Neutrophil (primary cell): Measurements from ENCODE around the gene PLGRKT.
"Not testable (repeated sequence)": the region's sequence is repeated elsewhere in the genome, so short reads cannot be mapped to it uniquely, and the experiment has no call there.

Experiments
- H3K27ac ChIP-seq: fragments of 200-600 bp; sonication (generic); 2 replicates; pipeline ENCODE4 v1.5.1; 2016; ENCODE audit warnings: mild to moderate bottlenecking, moderate library complexity
- H3K27me3 ChIP-seq: fragments of 200-600 bp; sonication (generic); 2 replicates; pipeline ENCODE4 v1.6.0; 2016; ENCODE audit warnings: mild to moderate bottlenecking
- H3K36me3 ChIP-seq: fragments of 200-600 bp; sonication (generic); 2 replicates; pipeline ENCODE4 v1.5.1; 2017
- H3K4me1 ChIP-seq, 2 experiments: fragments of 200-600 bp in 1 of 2; sonication (generic) in 1 of 2; 1 replicate in 1 of 2; 2 replicates in 1 of 2; pipeline versions ENCODE4 v1.5.1 to v1.6.1; 2013 to 2016; ENCODE audit warnings: low read depth in 1 of 2, low read length in 1 of 2, mild to moderate bottlenecking in 1 of 2, moderate library complexity in 1 of 2; ENCODE audit not compliant: control insufficient read depth in 1 of 2, insufficient read depth in 1 of 2
- H3K4me3 ChIP-seq, 2 experiments: fragments of 200-600 bp in 1 of 2; sonication (generic) in 1 of 2; 1 replicate in 1 of 2; 2 replicates in 1 of 2; pipeline ENCODE4 v1.5.1; 2013 to 2016; ENCODE audit warnings: low read depth in 1 of 2, low read length in 1 of 2, mild to moderate bottlenecking in 1 of 2, moderate library complexity in 1 of 2
- H3K9me3 ChIP-seq: fragments of 200-600 bp; sonication (generic); 2 replicates; pipeline ENCODE4 v1.5.1; 2016
- CTCF ChIP-seq: fragments of 200-600 bp; sonication (generic); IDR thresholded peaks from 2 replicates; pipeline ENCODE4 v1.5.1; 2016; ENCODE audit warnings: antibody characterized with exemption

The PLGRKT gene

DNA sequence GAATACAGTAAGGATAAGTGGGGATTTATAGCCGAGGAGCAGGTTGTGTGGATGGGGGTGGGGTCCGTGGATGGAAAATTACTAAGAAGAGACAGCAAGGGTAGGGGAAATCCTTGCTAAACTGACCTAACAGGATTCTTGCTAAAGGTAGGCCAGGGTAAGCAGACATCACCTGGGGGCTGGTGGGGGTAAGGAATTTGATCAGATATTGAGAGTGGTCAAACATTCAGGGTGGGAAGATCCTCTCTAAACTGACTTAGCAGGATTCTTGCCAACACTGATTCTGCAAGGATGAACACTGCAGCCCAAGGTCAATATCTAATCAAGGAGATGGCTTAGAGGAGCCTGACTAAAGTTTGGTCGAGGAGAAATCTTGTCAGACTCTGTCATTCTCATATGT, 2.7 kb upstream of the PLGRKT start:
- H3K4me1 ChIP-seq, result peaks cover 20 to 25% of the 10 kb centered on the region in 2 experiments
- H3K36me3 ChIP-seq, result no peaks in the 10 kb centered on the region
- no peaks in the 10 kb centered on the region for H3K9me3 ChIP-seq
- H3K27me3 ChIP-seq, result peaks cover 6% of the 10 kb centered on the region
- no peak for TF ChIP-seq CTCF
- no peak overlapping the region for H3K4me3 ChIP-seq
- no peak overlapping the region for H3K27ac ChIP-seq

GRCh38 chr9:5438301-5439162, 807 bp upstream of the PLGRKT start:
- peaks cover 6% of the 10 kb centered on the region for H3K27me3 ChIP-seq
- peaks cover 3% of the 10 kb centered on the region for H3K36me3 ChIP-seq
- peak overlapping the region; percentile 79 to 85 for H3K4me3 ChIP-seq
- no peaks in the 10 kb centered on the region for H3K9me3 ChIP-seq
- H3K4me1 ChIP-seq, result peaks cover 20 to 25% of the 10 kb centered on the region in 2 experiments
- H3K27ac ChIP-seq, result peak overlapping the region; percentile 88
- no peak for TF ChIP-seq CTCF

- Histone ChIP-seq H3K27me3 (peaks cover 6% of the 10 kb centered on the region), H3K4me3 (no peak overlapping the region), H3K27ac (no peak overlapping the region), H3K9me3 (no peaks in the 10 kb centered on the region), H3K36me3 (peaks cover 3% of the 10 kb centered on the region), H3K4me1 (peaks cover 20 to 21% of the 10 kb centered on the region in 2 experiments)
- TF ChIP-seq CTCF, result no peak
Measured at GRCh38 chr9:5436441-5436840, 1.3 kb downstream of the PLGRKT start.

DNA sequence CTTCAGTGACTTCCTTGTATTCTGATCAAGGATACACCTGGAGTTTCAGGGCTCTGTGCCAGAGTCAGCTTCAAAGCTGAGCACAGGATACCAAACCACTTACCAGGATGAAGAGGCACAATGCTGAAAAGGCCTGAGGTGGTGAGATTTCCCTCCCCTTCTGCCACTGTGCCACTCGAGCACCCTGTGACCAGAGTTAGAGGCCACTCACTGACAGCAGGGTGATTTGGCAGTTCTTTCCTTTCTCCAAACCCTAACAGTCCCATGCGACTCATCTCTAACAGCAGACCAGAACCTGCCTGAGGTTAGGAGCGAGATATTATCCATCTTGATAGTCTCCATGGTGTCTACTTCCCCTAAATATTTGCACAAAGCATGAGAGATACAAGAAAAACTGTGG, 1.8 kb downstream of the PLGRKT start:
- Histone ChIP-seq H3K27me3 (peaks cover 4% of the 10 kb centered on the region), H3K4me3 (no peak overlapping the region), H3K4me1 (peaks cover 20 to 21% of the 10 kb centered on the region in 2 experiments), H3K9me3 (no peaks in the 10 kb centered on the region), H3K27ac (no peak overlapping the region), H3K36me3 (peaks cover 3% of the 10 kb centered on the region)
- TF ChIP-seq CTCF, result no peak

GRCh38 chr9:5433841-5434810, 3.6 kb downstream of the PLGRKT start:
- H3K9me3 ChIP-seq, H3K36me3 ChIP-seq, H3K4me3 ChIP-seq, H3K27me3 ChIP-seq, H3K27ac ChIP-seq: not testable (repeated sequence)
- H3K4me1 ChIP-seq, result peaks cover 20 to 21% of the 10 kb centered on the region in 2 experiments

GRCh38 chr9:5433328-5433727, 4.4 kb downstream of the PLGRKT start:
- not testable (repeated sequence) for H3K36me3 ChIP-seq, H3K27me3 ChIP-seq, H3K27ac ChIP-seq, H3K4me3 ChIP-seq, H3K9me3 ChIP-seq
- peaks cover 18 to 19% of the 10 kb centered on the region in 2 experiments for H3K4me1 ChIP-seq

DNA sequence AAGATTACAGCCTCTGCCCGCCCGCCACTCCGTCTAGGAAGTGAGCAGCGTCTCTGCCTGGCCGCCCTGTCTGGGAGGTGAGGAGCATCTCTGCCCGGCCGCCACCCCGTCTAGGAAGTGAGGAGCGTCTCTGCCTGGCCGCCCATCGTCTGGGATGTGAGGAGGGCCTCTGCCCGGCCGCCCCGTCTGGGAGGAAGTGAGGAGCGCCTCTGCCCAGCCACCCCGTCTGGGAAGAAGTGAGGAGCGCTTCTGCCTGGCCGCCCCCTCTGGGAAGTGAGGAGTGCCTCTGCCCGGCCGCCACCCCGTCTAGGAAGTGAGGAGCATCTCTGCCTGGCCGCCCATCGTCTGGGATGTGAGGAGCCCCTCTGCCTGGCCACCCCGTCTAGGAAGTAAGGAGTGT, 4.8 kb downstream of the PLGRKT start:
- not testable (repeated sequence) for H3K4me3 ChIP-seq, H3K9me3 ChIP-seq, H3K27ac ChIP-seq, H3K36me3 ChIP-seq, H3K27me3 ChIP-seq
- H3K4me1 ChIP-seq, result peaks cover 13 to 14% of the 10 kb centered on the region in 2 experiments
